Forelimb muscle (tissue), 1 donor: ENCODE data around the gene THSD7A. TPM values are rescaled to one million over a fixed set of nuclear protein-coding genes. Genes with fewer than 3 reads are reported as not detected.

ENCODE experiments used
- DNase-seq: peaks from one replicate; pipeline ENCODE4 v3.0.0-alpha.2; 2013; ENCODE audit warnings: low read depth
- polyA plus RNA-seq: library from polyadenylated mRNA; unstranded; fragments of 120-200 nt; gene quantifications from one replicate; pipeline ENCODE4 v1.2.1, GENCODE V29; 2013; ENCODE audit not compliant: insufficient read length

The THSD7A gene
- polyA plus RNA-seq, 1 donor = 3.7 TPM

GRCh38 chr7:11751807-11752389 lies 80.1 kb downstream of the THSD7A start:
- no peak for DNase-seq

GRCh38 chr7:11751315-11751714 lies 80.7 kb downstream of the THSD7A start:
- no peak for DNase-seq

- no peak for DNase-seq
Measured at GRCh38 chr7:11750191-11750590, 81.8 kb downstream of the THSD7A start.

- DNase-seq = no peak
Measured at GRCh38 chr7:11749629-11750028, 82.4 kb downstream of the THSD7A start.

GRCh38 chr7:11748884-11749283 lies 83.1 kb downstream of the THSD7A start:
- no peak for DNase-seq

- no peak for DNase-seq
Measured at GRCh38 chr7:11747715-11748485, 84.1 kb downstream of the THSD7A start.

GRCh38 chr7:11746591-11746990 lies 85.4 kb downstream of the THSD7A start:
- no peak for DNase-seq

GRCh38 chr7:11743548-11743947 lies 88.5 kb downstream of the THSD7A start:
- DNase-seq = no peak

GRCh38 chr7:11743016-11743415 lies 89.0 kb downstream of the THSD7A start:
- DNase-seq = no peak

GRCh38 chr7:11742496-11742895 lies 89.5 kb downstream of the THSD7A start:
- no peak for DNase-seq

- no peak for DNase-seq
Measured at GRCh38 chr7:11737723-11738122, 94.3 kb downstream of the THSD7A start.

GRCh38 chr7:11732207-11732606 lies 99.8 kb downstream of the THSD7A start:
- no peak for DNase-seq

- DNase-seq = no peak
Measured at GRCh38 chr7:11730725-11731124, 101.3 kb downstream of the THSD7A start.

GRCh38 chr7:11727864-11728263 lies 104.1 kb downstream of the THSD7A start:
- peak; percentile 9 for DNase-seq

- peak; percentile 74 for DNase-seq
Measured at GRCh38 chr7:11726794-11727155, 105.2 kb downstream of the THSD7A start.

GRCh38 chr7:11726001-11726793 lies 105.8 kb downstream of the THSD7A start:
- DNase-seq = peak; percentile 35

GRCh38 chr7:11716185-11716584 lies 115.8 kb downstream of the THSD7A start:
- no peak for DNase-seq

GRCh38 chr7:11714676-11715075 lies 117.3 kb downstream of the THSD7A start:
- DNase-seq = no peak

GRCh38 chr7:11714205-11714604 lies 117.8 kb downstream of the THSD7A start:
- no peak for DNase-seq

GRCh38 chr7:11713352-11713751 lies 118.6 kb downstream of the THSD7A start:
- no peak for DNase-seq

- DNase-seq = no peak
Measured at GRCh38 chr7:11710377-11710776, 121.6 kb downstream of the THSD7A start.

- no peak for DNase-seq
Measured at GRCh38 chr7:11709196-11709595, 122.8 kb downstream of the THSD7A start.
